ENCODE data around the gene OPN4. TPM values are rescaled to one million over a fixed set of nuclear protein-coding genes. Genes with fewer than 3 reads are reported as not detected.

OPN4 gene
- polyA plus RNA-seq, 2 of the 4 experiments (the other 2 are of a cell fraction), result not detected

DNA sequence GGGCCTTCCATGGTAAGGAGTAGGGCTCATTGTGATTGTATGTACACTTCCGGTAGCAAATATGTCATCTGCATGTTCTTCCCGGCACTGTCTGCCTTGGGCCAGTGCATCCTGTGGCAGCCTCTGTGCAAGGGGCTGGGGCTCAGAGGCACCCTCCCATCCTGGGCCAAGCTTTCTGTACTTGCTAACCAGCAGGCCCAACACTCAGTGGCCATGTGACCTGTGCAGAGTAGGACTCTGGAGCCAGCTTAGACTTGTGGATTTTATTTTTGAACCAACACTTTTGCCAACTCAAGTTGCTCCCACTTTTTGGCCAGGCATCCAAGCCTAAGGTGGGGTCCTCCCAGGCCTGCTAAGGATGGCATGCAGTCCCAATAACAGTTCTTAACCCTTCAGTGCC, 38.9 kb downstream of the OPN4 start:
- 94% methylated on average over 2 of the region's 2 CpGs for WGBS (ENCODE audit: missing lambda C conversion rate)
- TF ChIP-seq GATA3 (IDR thresholded peaks at IDR 0.05; ENCODE audit: borderline replicate concordance) (no peak), ESRRA (IDR thresholded peaks at IDR 0.05; ENCODE audit: borderline replicate concordance, low read length) (no peak), MAFK (IDR thresholded peaks at IDR 0.05; ENCODE audit: partially characterized antibody) (no peak), CBX8 (IDR thresholded peaks at IDR 0.05) (no peak), RAD21 (conservative IDR thresholded peaks at IDR 0.05 in 1 of 2, IDR thresholded peaks at IDR 0.05 in 1 of 2) (no peak)

DNA sequence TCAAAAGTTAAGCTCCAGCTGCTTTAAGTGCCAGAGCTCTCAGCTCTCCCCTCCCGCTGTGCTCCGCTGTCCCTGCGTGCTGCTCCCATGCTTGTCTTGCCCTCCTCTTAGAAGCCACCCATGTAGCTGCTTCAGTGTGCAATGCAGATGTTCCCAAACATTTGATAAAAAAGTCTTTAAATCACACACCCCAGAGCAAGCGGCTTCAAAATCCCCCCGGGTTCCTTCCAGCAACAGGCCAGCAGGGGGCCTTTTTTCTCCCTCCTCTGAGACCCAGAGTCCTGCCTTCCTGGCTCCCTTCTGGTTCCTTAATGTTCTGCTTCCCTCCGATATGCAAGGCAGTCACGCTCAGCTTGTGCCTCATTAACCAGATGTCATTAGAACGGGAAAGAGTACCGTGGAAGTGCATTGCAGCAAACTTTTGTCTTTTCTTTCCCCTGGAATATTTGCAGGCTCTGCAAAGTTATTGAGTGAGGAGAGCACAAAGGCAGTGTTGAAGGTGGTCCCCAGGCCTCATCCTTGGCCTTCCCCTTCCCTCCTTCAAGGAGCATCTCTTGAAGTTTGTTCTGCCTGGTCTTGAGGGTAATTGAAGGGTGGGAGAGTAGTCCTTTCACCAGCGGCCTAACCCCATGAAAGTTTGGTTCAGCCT, 39.5 kb downstream of the OPN4 start:
- ChIA-PET CTCF (interaction anchor here (0.7 to 4.8 kb wide), 27 partner anchors 9 to 245 kb away, joined by 3 to 37 read pairs (median 4); no protein-coding TSS in a partner anchor), POLR2A (interaction anchor here (0.9 kb wide), 1 partner anchor 62 kb away, joined by 3 read pairs; the partner anchor contains the start of gene BMPR1A)
- no peak overlapping the region for H3K27ac ChIP-seq
- no peak overlapping the region for H3K4me2 ChIP-seq
- ATAC-seq, result peak; percentile 52 to 83; a peak in 3 of 6 replicates
- FAIRE-seq, result no peak
- DNase-seq (ENCODE audit: low read depth in 1 of 2, low spot score in 1 of 2), result peak; percentile 28 to 61
- 35% methylated on average over 10 of the region's 10 CpGs for WGBS (ENCODE audit: missing lambda C conversion rate)
- TF ChIP-seq MAZ (IDR thresholded peaks at IDR 0.05; ENCODE audit: borderline replicate concordance, low read depth, low read length) (no peak), ZSCAN20 (CRISPR knock-in tag; IDR thresholded peaks at IDR 0.05) (no peak), RAD21 (conservative IDR thresholded peaks at IDR 0.05 in 1 of 2, IDR thresholded peaks at IDR 0.05 in 1 of 2) (peak; percentile 42 to 58; a peak in 4 of 5 replicates), TFCP2L1 (CRISPR knock-in tag; IDR thresholded peaks at IDR 0.05) (no peak), TP53 (CRISPR knock-in tag; IDR thresholded peaks at IDR 0.05) (no peak), FOXS1 (CRISPR knock-in tag; IDR thresholded peaks at IDR 0.05) (no peak), ZNF302 (CRISPR knock-in tag; IDR thresholded peaks at IDR 0.05) (no peak), SMC3 (IDR thresholded peaks at IDR 0.05) (peak; percentile 67), ESRRA (IDR thresholded peaks at IDR 0.05; ENCODE audit: borderline replicate concordance, low read length) (no peak)
- TF ChIP-seq, protein P1, sequence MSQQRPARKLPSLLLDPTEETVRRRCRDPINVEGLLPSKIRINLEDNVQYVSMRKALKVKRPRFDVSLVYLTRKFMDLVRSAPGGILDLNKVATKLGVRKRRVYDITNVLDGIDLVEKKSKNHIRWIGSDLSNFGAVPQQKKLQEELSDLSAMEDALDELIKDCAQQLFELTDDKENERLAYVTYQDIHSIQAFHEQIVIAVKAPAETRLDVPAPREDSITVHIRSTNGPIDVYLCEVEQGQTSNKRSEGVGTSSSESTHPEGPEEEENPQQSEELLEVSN (IDR thresholded peaks at IDR 0.05; ENCODE audit: borderline replicate concordance, low read depth), result no peak
- TF ChIP-seq, protein P2, sequence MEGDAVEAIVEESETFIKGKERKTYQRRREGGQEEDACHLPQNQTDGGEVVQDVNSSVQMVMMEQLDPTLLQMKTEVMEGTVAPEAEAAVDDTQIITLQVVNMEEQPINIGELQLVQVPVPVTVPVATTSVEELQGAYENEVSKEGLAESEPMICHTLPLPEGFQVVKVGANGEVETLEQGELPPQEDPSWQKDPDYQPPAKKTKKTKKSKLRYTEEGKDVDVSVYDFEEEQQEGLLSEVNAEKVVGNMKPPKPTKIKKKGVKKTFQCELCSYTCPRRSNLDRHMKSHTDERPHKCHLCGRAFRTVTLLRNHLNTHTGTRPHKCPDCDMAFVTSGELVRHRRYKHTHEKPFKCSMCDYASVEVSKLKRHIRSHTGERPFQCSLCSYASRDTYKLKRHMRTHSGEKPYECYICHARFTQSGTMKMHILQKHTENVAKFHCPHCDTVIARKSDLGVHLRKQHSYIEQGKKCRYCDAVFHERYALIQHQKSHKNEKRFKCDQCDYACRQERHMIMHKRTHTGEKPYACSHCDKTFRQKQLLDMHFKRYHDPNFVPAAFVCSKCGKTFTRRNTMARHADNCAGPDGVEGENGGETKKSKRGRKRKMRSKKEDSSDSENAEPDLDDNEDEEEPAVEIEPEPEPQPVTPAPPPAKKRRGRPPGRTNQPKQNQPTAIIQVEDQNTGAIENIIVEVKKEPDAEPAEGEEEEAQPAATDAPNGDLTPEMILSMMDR (IDR thresholded peaks at IDR 0.05), result peak; percentile 64
- TF ChIP-seq, protein P3, sequence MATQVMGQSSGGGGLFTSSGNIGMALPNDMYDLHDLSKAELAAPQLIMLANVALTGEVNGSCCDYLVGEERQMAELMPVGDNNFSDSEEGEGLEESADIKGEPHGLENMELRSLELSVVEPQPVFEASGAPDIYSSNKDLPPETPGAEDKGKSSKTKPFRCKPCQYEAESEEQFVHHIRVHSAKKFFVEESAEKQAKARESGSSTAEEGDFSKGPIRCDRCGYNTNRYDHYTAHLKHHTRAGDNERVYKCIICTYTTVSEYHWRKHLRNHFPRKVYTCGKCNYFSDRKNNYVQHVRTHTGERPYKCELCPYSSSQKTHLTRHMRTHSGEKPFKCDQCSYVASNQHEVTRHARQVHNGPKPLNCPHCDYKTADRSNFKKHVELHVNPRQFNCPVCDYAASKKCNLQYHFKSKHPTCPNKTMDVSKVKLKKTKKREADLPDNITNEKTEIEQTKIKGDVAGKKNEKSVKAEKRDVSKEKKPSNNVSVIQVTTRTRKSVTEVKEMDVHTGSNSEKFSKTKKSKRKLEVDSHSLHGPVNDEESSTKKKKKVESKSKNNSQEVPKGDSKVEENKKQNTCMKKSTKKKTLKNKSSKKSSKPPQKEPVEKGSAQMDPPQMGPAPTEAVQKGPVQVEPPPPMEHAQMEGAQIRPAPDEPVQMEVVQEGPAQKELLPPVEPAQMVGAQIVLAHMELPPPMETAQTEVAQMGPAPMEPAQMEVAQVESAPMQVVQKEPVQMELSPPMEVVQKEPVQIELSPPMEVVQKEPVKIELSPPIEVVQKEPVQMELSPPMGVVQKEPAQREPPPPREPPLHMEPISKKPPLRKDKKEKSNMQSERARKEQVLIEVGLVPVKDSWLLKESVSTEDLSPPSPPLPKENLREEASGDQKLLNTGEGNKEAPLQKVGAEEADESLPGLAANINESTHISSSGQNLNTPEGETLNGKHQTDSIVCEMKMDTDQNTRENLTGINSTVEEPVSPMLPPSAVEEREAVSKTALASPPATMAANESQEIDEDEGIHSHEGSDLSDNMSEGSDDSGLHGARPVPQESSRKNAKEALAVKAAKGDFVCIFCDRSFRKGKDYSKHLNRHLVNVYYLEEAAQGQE (IDR thresholded peaks at IDR 0.05), result no peak
- H3K9me3 ChIP-seq, result no peaks in the 10 kb centered on the region
- H3K4me3 ChIP-seq, result no peak overlapping the region
- H3K4me1 ChIP-seq, result no peaks in the 10 kb centered on the region

More for the DNA sequence above, 38.9 kb downstream of the OPN4 start:
- Histone ChIP-seq H3K4me1 (no peaks in the 10 kb centered on the region), H3K4me2 (no peak overlapping the region), H3K27ac (no peak overlapping the region), H3K9me3 (no peaks in the 10 kb centered on the region), H3K4me3 (no peak overlapping the region)
- FAIRE-seq, result no peak
- ChIA-PET POLR2A (interaction anchor here (0.9 kb wide), 1 partner anchor 63 kb away, joined by 3 read pairs; the partner anchor contains the start of gene BMPR1A), CTCF (interaction anchor here (0.7 to 4.8 kb wide), 24 partner anchors 9 to 246 kb away, joined by 3 to 37 read pairs (median 4); no protein-coding TSS in a partner anchor)
- DNase-seq (ENCODE audit: low read depth in 1 of 2, low spot score in 1 of 2), result no peak
- no peak for ATAC-seq

Measured in A549 (cell line).